ENCODE data around the gene GRID2. TPM values are rescaled to one million over a fixed set of nuclear protein-coding genes. Genes with fewer than 3 reads are reported as not detected.

The GRID2 gene
- total and polyA plus RNA-seq, 2 of the 4 experiments (the other 2 are of a cell fraction) = under 0.01 TPM; not detected in 1

DNA sequence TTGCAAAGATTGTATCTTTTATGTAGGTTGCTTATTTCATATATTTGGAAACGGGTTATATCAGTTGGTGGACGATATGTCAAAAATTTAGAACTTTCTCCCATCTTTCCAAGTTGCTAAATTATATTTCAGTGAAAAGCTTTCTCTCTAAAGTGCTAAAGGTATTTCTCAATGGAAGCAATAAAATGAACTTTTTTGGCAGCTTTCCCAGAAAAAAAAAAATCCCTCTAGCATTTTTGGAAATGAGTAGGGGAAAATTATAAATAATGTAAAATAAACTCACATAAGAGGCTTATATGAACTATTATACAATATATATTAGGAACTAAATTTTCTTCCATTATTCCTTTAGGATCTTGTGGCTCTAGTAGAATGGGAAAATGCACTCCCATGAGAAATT is 152.2 kb downstream of the GRID2 start:
- dilution Hi-C loops (cut with HindIII; ENCODE audit: low sequenced_read_pairs, unreplicated experiment) = no loop called here
- no peak overlapping the region for H3K56ac ChIP-seq (ENCODE audit: extremely low read depth, insufficient read depth, low read length)
- in situ Hi-C loops (cut with MboI; ENCODE audit: low sequenced_read_pairs) = no loop called here

More for the DNA sequence above, 152.2 kb downstream of the GRID2 start:
- no peak overlapping the region for H3K9ac ChIP-seq (ENCODE audit: low read depth, low read length)
- ChIA-PET CTCF (no interaction called here), POLR2A (ENCODE audit: unreplicated experiment) (no interaction called here)
- no peak overlapping the region for H2BK20ac ChIP-seq (ENCODE audit: low read depth, low read length)
- TF ChIP-seq CEBPB (IDR thresholded peaks at IDR 0.05; ENCODE audit: low read depth, low read length) (no peak), RAD21 (IDR thresholded peaks at IDR 0.05; ENCODE audit: low read length) (no peak), MAZ (IDR thresholded peaks at IDR 0.05; ENCODE audit: borderline replicate concordance, low read depth, low read length) (no peak), BHLHE40 (IDR thresholded peaks at IDR 0.05; ENCODE audit: low read depth, low read length) (no peak), FOS (IDR thresholded peaks at IDR 0.05; ENCODE audit: low read depth, low read length) (no peak), MXI1 (IDR thresholded peaks at IDR 0.05; ENCODE audit: borderline replicate concordance, low read depth, low read length) (no peak), POLR2A (IDR thresholded peaks at IDR 0.05; ENCODE audit: low read depth, low read length) (no peak), CHD1 (IDR thresholded peaks at IDR 0.05; ENCODE audit: low read depth, low read length) (no peak), RCOR1 (IDR thresholded peaks at IDR 0.05; ENCODE audit: insufficient replicate concordance, low read length) (no peak), NFE2L2 (IDR thresholded peaks at IDR 0.05; ENCODE audit: low read depth, low read length) (no peak), SMC3 (IDR thresholded peaks at IDR 0.05; ENCODE audit: low read depth, low read length) (no peak), RFX5 (IDR thresholded peaks at IDR 0.05; ENCODE audit: low read depth, low read length) (no peak)
- TF ChIP-seq, protein P1, sequence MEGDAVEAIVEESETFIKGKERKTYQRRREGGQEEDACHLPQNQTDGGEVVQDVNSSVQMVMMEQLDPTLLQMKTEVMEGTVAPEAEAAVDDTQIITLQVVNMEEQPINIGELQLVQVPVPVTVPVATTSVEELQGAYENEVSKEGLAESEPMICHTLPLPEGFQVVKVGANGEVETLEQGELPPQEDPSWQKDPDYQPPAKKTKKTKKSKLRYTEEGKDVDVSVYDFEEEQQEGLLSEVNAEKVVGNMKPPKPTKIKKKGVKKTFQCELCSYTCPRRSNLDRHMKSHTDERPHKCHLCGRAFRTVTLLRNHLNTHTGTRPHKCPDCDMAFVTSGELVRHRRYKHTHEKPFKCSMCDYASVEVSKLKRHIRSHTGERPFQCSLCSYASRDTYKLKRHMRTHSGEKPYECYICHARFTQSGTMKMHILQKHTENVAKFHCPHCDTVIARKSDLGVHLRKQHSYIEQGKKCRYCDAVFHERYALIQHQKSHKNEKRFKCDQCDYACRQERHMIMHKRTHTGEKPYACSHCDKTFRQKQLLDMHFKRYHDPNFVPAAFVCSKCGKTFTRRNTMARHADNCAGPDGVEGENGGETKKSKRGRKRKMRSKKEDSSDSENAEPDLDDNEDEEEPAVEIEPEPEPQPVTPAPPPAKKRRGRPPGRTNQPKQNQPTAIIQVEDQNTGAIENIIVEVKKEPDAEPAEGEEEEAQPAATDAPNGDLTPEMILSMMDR (conservative IDR thresholded peaks at IDR 0.05; ENCODE audit: low read depth, low read length) = no peak
- TF ChIP-seq, protein P2, sequence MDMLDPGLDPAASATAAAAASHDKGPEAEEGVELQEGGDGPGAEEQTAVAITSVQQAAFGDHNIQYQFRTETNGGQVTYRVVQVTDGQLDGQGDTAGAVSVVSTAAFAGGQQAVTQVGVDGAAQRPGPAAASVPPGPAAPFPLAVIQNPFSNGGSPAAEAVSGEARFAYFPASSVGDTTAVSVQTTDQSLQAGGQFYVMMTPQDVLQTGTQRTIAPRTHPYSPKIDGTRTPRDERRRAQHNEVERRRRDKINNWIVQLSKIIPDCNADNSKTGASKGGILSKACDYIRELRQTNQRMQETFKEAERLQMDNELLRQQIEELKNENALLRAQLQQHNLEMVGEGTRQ (IDR thresholded peaks at IDR 0.05; ENCODE audit: low read depth, low read length) = no peak
- TF ChIP-seq, protein P3, sequence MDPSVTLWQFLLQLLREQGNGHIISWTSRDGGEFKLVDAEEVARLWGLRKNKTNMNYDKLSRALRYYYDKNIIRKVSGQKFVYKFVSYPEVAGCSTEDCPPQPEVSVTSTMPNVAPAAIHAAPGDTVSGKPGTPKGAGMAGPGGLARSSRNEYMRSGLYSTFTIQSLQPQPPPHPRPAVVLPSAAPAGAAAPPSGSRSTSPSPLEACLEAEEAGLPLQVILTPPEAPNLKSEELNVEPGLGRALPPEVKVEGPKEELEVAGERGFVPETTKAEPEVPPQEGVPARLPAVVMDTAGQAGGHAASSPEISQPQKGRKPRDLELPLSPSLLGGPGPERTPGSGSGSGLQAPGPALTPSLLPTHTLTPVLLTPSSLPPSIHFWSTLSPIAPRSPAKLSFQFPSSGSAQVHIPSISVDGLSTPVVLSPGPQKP (IDR thresholded peaks at IDR 0.05; ENCODE audit: borderline replicate concordance, low read depth, low read length) = no peak
- H3K14ac ChIP-seq (replicated peaks; ENCODE audit: low read depth, low read length) = no peak overlapping the region
- H3K4ac ChIP-seq (ENCODE audit: low read depth, low read length) = no peak overlapping the region
- no peak overlapping the region for H3K4me3 ChIP-seq (ENCODE audit: insufficient read depth, low read depth, low read length)
- no peak for DNase-seq
- H2BK5ac ChIP-seq (ENCODE audit: low read depth, low read length, poor library complexity, severe bottlenecking) = no peak overlapping the region
- no peaks in the 10 kb centered on the region for H3K27me3 ChIP-seq (ENCODE audit: control insufficient read depth, insufficient read depth, low read length)
- intact Hi-C loops (cut with micrococcal nuclease) = no loop called here
- H3K4me2 ChIP-seq (ENCODE audit: low read depth, low read length) = no peak overlapping the region
- no peak overlapping the region for H4K5ac ChIP-seq (ENCODE audit: low read depth, low read length)
- H3K9me3 ChIP-seq (ENCODE audit: control insufficient read depth, insufficient read depth, low read length) = no peaks in the 10 kb centered on the region
- no peaks in the 10 kb centered on the region for H3K4me1 ChIP-seq (ENCODE audit: control insufficient read depth, insufficient read depth, low read length)
- no peak overlapping the region for H2BK120ac ChIP-seq (ENCODE audit: low read depth, low read length)
- H3K9me1 ChIP-seq (ENCODE audit: insufficient read depth, low read length) = no peaks in the 10 kb centered on the region
- no peak for ATAC-seq (ENCODE audit: low read depth)
- no peak overlapping the region for H2AK5ac ChIP-seq (ENCODE audit: low read depth, low read length)
- no peaks in the 10 kb centered on the region for H3K79me1 ChIP-seq (ENCODE audit: low read depth in 1 of 2, low read length in 2 of 2)
- no peak overlapping the region for H2AK9ac ChIP-seq (replicated peaks; ENCODE audit: low read depth, low read length, poor library complexity)
- H2BK15ac ChIP-seq (ENCODE audit: low read depth, low read length) = no peak overlapping the region
- H3K27ac ChIP-seq (ENCODE audit: insufficient read depth, low read length) = no peak overlapping the region
- no TSS peak for BruUV-seq (replicated peaks)
- no peak overlapping the region for H3K18ac ChIP-seq (ENCODE audit: low read depth, low read length)
- no peak overlapping the region for H2AFZ ChIP-seq (replicated peaks; ENCODE audit: low read length, poor library complexity)
- no peak overlapping the region for H3K23ac ChIP-seq (ENCODE audit: low read depth, low read length)
- H4K20me1 ChIP-seq (ENCODE audit: insufficient read depth, low read length) = no peaks in the 10 kb centered on the region
- no peaks in the 10 kb centered on the region for H3K36me3 ChIP-seq (ENCODE audit: control insufficient read depth, insufficient read depth, low read length)
- no peak overlapping the region for H4K8ac ChIP-seq (ENCODE audit: low read depth in 2 of 2, low read length in 2 of 2)
- no peak overlapping the region for H4K91ac ChIP-seq (ENCODE audit: insufficient read depth, low read depth, low read length)
- WGBS, 2 experiments (ENCODE audit: extremely low coverage in 2 of 2, insufficient read length in 1 of 2) = no CpG with 5 or more reads among the region's 2 CpGs
